ENCODE data around the gene CARMIL1. TPM values are rescaled to one million over a fixed set of nuclear protein-coding genes. Genes with fewer than 3 reads are reported as not detected.
A peak's percentile ranks its signal among the peaks of the same experiment; 100 is the strongest.

CARMIL1 gene
- total RNA-seq, 1 donor from 2014 or later: 86.3 TPM

- TF ChIP-seq CTCF (IDR thresholded peaks at IDR 0.05; ENCODE audit: unreplicated experiment): no peak
- no peak for DNase-seq (ENCODE audit: low spot score, unreplicated experiment)
- Mint-ChIP-seq H3K4me3 (ENCODE audit: low read depth) (no peak overlapping the region), H3K27ac (peak overlapping the region; percentile 47), H3K4me1 (ENCODE audit: low read depth) (peaks cover 39% of the 10 kb centered on the region), H3K27me3 (no peaks in the 10 kb centered on the region), H3K9me3 (ENCODE audit: low read depth) (no peaks in the 10 kb centered on the region), H3K36me3 (ENCODE audit: insufficient read depth) (no peaks in the 10 kb centered on the region)
Observed at GRCh38 chr6:25340431-25341202, 61.4 kb downstream of the CARMIL1 start.

- peaks cover 34% of the 10 kb centered on the region for H3K4me1 Mint-ChIP-seq (ENCODE audit: low read depth)
- no peaks in the 10 kb centered on the region for H3K36me3 Mint-ChIP-seq (ENCODE audit: insufficient read depth)
- H3K9me3 Mint-ChIP-seq (ENCODE audit: low read depth): no peaks in the 10 kb centered on the region
- no peaks in the 10 kb centered on the region for H3K27me3 Mint-ChIP-seq
- H3K4me3 Mint-ChIP-seq (ENCODE audit: low read depth): no peak overlapping the region
- H3K27ac Mint-ChIP-seq: peak overlapping the region; percentile 47
- no peak for TF ChIP-seq CTCF (IDR thresholded peaks at IDR 0.05; ENCODE audit: unreplicated experiment)
- no peak for DNase-seq (ENCODE audit: low spot score, unreplicated experiment)
Observed at GRCh38 chr6:25341203-25341552, 62.0 kb downstream of the CARMIL1 start.

GRCh38 chr6:25341923-25342619 is 62.9 kb downstream of the CARMIL1 start:
- H3K4me3 Mint-ChIP-seq (ENCODE audit: low read depth): no peak overlapping the region
- peaks cover 30% of the 10 kb centered on the region for H3K4me1 Mint-ChIP-seq (ENCODE audit: low read depth)
- no peak for DNase-seq (ENCODE audit: low spot score, unreplicated experiment)

GRCh38 chr6:25342802-25343201 is 63.6 kb downstream of the CARMIL1 start:
- H3K27me3 Mint-ChIP-seq: no peaks in the 10 kb centered on the region
- no peak for TF ChIP-seq CTCF (IDR thresholded peaks at IDR 0.05; ENCODE audit: unreplicated experiment)
- no peak overlapping the region for H3K27ac Mint-ChIP-seq
- H3K4me3 Mint-ChIP-seq (ENCODE audit: low read depth): no peak overlapping the region
- no peaks in the 10 kb centered on the region for H3K9me3 Mint-ChIP-seq (ENCODE audit: low read depth)
- no peak for DNase-seq (ENCODE audit: low spot score, unreplicated experiment)
- peaks cover 28% of the 10 kb centered on the region for H3K4me1 Mint-ChIP-seq (ENCODE audit: low read depth)
- H3K36me3 Mint-ChIP-seq (ENCODE audit: insufficient read depth): no peaks in the 10 kb centered on the region

More at GRCh38 chr6:25341923-25342619, 62.9 kb downstream of the CARMIL1 start:
- no peaks in the 10 kb centered on the region for H3K27me3 Mint-ChIP-seq
- no peak overlapping the region for H3K27ac Mint-ChIP-seq
- no peaks in the 10 kb centered on the region for H3K36me3 Mint-ChIP-seq (ENCODE audit: insufficient read depth)
- H3K9me3 Mint-ChIP-seq (ENCODE audit: low read depth): no peaks in the 10 kb centered on the region
- TF ChIP-seq CTCF (IDR thresholded peaks at IDR 0.05; ENCODE audit: unreplicated experiment): no peak

- no peak overlapping the region for H3K4me3 Mint-ChIP-seq (ENCODE audit: low read depth)
- H3K4me1 Mint-ChIP-seq (ENCODE audit: low read depth): peaks cover 30% of the 10 kb centered on the region
- no peak for DNase-seq (ENCODE audit: low spot score, unreplicated experiment)
- H3K9me3 Mint-ChIP-seq (ENCODE audit: low read depth): no peaks in the 10 kb centered on the region
- no peak overlapping the region for H3K27ac Mint-ChIP-seq
- no peaks in the 10 kb centered on the region for H3K27me3 Mint-ChIP-seq
- H3K36me3 Mint-ChIP-seq (ENCODE audit: insufficient read depth): peaks cover 1% of the 10 kb centered on the region
- no peak for TF ChIP-seq CTCF (IDR thresholded peaks at IDR 0.05; ENCODE audit: unreplicated experiment)
Observed at GRCh38 chr6:25343984-25344383, 64.8 kb downstream of the CARMIL1 start.

Measured in progenitor cell of endocrine pancreas (in vitro differentiated cells).